HG03521 (cell line): ENCODE data around the gene PCDHA3.
"Not testable (repeated sequence)": the region's sequence is repeated elsewhere in the genome, so short reads cannot be mapped to it uniquely, and the experiment has no call there.

Experiments
- ATAC-seq: cut with Tn5 transposase; IDR thresholded peaks from one replicate; pipeline ENCODE4 v1.9.1; 2021; ENCODE audit warnings: mild to moderate bottlenecking, moderate library complexity; ENCODE audit not compliant: unreplicated experiment

The PCDHA3 gene

DNA sequence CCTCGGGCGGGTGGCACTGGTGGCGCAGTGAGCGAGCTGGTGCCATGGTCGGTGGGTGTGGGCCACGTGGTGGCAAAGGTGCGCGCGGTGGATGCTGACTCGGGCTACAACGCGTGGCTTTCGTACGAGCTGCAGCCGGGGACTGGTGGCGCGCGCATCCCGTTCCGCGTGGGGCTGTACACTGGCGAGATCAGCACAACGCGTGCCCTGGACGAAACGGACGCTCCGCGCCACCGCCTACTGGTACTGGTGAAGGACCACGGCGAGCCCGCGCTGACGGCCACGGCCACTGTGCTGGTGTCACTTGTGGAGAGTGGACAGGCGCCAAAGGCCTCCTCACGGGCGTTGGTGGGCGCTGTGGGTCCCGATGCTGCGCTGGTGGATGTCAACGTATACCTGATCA, 8.0 kb downstream of the PCDHA3 start:
- ATAC-seq = no peak

DNA sequence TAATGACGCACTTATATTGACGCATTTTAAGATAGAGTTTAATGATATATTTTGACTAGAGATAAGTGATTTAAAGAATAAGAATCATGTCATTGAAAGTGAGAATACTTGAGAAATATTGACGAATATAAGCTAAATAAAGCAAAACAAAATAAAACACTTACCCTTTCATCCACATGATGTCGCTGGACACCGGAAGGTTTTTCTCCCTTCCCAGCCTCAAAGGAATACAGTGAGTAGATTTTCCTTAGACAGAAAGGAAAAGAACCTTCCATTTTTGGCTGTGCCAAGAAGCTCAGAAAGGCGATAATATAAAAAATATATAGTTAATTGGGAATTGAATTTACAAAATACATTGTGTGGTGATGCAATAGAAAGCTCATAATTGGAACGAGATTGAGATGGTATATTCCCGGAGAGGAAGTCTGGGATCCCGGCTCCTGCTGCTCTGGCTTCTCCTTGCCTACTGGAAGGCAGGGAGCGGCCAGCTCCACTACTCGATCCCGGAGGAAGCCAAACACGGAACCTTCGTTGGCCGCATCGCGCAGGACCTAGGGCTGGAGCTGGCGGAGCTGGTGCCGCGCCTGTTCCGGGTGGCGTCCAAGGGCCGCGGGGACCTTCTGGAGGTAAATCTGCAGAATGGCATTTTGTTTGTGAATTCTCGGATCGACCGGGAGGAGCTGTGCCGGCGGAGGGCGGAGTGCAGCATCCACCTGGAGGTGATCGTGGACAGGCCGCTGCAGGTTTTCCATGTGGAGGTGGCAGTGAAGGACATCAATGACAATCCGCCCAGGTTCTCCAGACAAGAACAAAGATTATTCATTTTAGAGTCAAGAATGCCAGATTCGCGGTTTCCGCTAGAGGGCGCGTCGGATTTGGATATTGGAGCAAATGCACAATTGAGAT, 20.8 kb downstream of the PCDHA3 start, which contains the start of gene PCDHA5:
PCDHA5 (plus strand) TSS at position 239 of the 906 bp plus-strand sequence.
- no peak for ATAC-seq

DNA sequence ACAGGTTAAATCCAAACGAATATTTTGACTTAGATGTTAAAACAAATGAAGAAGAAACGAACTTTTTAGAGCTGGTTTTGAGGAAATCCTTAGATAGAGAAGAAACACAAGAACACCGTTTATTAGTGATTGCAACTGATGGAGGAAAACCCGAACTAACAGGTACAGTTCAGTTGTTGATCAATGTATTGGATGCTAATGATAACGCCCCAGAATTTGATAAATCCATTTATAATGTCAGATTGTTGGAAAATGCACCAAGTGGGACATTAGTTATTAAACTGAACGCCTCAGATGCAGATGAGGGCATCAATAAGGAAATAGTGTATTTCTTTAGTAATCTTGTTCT, 21.4 kb downstream of the PCDHA3 start:
- ATAC-seq = no peak

DNA sequence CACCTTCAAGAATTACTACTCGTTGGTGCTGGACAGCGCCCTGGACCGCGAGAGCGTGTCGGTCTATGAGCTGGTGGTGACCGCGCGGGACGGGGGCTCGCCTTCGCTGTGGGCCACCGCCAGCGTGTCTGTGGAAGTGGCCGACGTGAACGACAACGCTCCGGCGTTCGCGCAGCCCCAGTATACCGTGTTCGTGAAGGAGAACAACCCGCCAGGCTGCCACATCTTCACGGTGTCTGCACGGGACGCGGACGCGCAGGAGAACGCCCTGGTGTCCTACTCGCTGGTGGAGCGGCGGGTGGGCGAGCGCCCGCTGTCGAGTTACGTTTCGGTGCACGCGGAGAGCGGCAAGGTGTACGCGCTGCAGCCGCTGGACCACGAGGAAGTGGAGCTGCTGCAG, 22.1 kb downstream of the PCDHA3 start:
- not testable (repeated sequence) for ATAC-seq

DNA sequence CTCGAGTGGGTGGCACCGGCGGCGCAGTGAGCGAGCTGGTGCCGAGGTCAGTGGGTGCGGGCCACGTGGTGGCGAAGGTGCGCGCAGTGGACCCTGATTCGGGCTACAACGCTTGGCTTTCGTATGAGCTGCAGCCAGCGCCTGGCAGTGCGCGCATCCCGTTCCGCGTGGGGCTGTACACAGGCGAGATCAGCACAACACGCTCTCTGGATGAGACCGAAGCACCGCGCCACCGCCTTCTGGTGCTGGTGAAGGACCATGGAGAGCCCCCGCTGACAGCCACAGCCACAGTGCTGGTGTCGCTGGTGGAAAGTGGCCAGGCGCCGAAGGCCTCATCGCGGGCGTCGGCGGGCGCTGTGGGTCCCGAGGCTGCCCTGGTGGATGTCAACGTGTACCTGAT, 22.6 kb downstream of the PCDHA3 start:
- ATAC-seq = no peak

DNA sequence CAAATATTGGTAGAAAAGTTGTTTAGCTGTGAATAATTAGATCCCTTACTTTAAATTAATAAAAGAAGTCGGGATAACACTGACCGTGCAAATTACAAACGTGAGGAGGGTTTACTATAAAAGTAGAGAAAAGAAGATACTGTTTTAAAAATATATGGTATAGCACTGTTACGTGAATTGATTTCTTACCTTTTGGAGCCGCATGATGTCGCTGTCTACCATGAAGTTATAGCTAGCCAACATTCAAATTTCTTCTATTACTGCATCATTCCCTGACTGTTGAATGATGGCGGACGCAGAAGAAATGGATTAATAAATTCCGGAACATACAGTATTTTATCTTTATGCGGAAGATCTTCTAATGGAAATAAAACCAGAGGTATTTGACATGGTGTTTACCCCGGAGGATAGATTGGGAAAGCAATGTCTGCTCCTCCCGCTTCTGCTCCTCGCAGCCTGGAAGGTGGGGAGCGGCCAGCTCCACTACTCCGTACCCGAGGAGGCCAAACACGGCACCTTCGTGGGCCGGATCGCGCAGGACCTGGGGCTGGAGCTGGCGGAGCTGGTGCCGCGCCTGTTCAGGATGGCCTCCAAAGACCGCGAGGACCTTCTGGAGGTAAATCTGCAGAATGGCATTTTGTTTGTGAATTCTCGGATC, 27.0 kb downstream of the PCDHA3 start, which contains the start of gene PCDHA6:
PCDHA6 (plus strand) TSS at position 257 of the 658 bp plus-strand sequence; CDS start at position 389, 132 bp downstream.
- no peak for ATAC-seq

DNA sequence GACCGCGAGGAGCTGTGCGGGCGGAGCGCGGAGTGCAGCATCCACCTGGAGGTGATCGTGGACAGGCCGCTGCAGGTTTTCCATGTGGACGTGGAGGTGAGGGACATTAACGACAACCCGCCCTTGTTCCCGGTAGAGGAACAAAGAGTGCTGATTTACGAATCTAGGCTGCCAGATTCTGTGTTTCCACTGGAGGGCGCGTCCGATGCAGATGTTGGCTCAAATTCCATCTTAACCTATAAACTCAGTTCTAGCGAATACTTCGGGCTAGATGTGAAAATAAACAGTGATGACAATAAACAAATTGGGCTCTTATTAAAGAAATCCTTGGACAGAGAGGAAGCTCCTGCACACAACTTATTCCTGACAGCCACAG, 27.5 kb downstream of the PCDHA3 start:
- ATAC-seq = no peak

DNA sequence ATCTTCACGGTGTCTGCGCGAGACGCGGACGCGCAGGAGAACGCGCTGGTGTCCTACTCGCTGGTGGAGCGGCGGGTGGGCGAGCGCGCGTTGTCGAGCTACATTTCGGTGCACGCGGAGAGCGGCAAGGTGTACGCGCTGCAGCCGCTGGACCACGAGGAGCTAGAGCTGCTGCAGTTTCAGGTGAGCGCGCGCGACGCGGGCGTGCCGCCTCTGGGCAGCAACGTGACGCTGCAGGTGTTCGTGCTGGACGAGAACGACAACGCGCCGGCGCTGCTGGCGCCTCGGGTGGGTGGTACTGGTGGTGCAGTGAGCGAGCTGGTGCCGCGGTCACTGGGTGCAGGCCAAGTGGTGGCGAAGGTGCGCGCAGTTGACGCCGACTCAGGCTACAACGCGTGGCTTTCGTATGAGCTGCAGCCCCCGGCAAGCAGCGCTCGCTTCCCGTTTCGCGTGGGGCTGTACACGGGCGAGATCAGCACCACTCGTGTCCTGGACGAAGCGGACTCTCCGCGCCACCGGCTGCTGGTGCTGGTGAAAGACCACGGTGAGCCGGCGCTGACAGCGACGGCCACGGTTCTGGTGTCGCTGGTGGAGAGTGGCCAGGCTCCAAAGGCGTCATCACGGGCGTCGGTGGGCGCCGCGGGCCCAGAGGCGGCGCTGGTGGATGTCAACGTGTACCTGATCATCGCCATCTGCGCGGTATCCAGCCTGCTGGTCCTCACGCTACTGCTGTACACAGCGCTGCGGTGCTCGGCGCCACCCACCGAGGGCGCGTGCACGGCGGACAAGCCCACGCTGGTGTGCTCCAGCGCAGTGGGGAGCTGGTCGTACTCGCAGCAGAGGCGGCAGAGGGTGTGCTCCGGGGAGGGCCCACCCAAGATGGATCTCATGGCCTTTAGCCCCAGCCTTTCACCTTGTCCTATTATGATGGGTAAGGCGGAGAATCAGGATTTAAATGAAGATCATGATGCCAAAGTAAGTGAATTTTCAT, 28.9 kb downstream of the PCDHA3 start:
- ATAC-seq = not testable (repeated sequence)

DNA sequence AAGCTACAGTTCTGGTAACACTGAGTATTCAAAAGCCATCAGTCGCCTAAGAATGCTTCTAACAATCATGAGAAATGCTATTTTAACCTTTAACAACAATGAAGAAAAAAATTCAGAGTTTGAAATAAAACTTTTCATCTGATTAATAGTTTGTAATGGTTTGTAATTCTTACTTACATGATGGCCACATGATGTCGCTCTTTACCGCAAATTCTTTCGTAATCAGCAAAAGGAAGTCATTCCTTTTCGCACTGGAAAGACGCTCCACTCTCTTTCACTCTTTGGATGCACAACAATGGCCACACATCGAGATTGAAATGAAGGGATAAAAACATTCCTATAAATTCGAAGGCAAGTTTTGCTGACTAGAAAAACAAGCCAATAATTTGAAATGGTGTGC, 33.1 kb downstream of the PCDHA3 start, which contains the start of gene PCDHA7:
PCDHA7 (plus strand) TSS at position 277 of the 400 bp plus-strand sequence; CDS start at position 392, 115 bp downstream.
- no peak for ATAC-seq

DNA sequence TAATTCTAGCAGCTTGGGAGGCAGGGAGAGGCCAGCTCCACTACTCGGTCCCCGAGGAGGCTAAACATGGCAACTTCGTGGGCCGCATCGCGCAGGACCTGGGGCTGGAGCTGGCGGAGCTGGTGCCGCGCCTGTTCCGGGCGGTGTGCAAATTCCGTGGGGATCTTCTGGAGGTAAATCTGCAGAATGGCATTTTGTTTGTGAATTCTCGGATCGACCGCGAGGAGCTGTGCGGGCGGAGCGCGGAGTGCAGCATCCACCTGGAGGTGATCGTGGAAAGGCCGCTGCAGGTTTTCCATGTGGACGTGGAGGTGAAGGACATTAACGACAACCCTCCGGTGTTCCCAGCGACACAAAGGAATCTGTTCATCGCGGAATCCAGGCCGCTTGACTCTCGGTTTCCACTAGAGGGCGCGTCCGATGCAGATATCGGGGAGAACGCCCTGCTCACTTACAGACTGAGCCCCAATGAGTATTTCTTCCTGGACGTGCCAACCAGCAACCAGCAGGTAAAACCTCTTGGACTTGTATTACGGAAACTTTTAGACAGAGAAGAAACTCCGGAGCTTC, 33.7 kb downstream of the PCDHA3 start:
- ATAC-seq = not testable (repeated sequence)

DNA sequence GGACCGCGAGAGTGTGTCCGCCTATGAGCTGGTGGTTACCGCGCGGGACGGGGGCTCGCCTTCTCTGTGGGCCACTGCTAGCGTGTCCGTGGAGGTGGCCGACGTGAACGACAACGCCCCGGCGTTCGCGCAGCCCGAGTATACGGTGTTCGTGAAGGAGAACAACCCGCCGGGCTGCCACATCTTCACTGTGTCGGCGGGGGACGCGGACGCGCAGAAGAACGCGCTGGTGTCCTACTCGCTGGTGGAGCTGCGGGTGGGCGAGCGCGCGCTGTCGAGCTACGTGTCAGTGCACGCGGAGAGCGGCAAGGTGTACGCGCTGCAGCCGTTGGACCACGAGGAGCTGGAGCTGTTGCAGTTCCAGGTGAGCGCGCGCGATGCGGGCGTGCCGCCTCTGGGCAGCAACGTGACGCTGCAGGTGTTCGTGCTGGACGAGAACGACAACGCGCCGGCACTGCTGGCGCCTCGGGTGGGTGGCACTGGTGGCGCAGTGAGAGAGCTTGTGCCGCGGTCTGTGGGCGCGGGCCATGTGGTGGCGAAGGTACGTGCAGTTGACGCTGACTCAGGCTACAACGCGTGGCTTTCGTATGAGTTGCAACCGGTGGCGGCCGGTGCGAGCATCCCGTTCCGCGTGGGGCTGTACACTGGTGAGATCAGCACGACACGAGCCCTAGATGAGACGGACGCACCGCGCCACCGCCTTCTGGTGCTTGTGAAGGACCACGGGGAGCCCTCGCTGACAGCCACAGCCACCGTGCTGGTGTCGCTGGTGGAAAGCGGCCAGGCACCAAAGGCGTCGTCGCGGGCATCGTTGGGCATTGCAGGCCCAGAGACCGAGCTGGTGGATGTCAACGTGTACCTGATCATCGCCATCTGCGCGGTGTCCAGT, 35.0 kb downstream of the PCDHA3 start:
- no peak for ATAC-seq

DNA sequence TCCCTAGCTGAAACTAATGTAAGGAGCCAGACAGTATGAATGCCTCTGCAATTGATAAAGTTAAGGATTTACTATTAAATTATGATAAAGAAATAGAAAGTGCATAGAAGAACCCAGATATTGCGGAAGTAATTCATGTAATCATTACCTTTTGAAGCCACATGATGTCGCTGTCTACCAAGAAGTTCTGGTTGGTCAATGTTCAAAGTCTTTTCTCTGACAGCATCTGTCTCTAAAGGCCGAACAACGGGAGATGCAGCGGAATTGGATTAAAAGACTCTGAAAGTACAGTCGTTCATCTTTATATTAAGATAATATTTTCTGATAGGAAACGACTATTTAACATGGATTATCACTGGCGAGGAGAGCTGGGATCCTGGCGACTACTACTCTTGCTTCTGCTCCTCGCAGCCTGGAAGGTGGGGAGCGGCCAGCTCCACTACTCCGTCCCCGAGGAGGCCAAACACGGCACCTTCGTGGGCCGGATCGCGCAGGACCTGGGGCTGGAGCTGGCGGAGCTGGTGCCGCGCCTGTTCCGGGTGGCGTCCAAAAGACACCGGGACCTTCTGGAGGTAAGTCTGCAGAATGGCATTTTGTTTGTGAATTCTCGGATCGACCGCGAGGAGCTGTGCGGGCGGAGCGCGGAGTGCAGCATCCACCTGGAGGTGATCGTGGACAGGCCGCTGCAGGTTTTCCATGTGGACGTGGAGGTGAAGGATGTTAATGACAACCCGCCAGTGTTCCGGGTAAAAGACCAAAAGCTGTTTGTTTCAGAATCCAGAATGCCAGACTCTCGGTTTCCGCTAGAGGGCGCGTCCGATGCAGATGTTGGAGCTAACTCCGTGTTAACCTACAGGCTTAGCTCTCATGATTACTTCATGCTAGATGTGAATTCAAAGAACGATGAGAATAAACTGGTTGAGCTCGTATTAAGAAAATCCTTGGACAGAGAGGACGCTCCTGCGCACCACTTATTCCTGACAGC, 40.4 kb downstream of the PCDHA3 start, which contains the start of gene PCDHA8:
PCDHA8 (plus strand) TSS at position 210 of the 985 bp plus-strand sequence; CDS start at position 345, 135 bp downstream.
- ATAC-seq = no peak

DNA sequence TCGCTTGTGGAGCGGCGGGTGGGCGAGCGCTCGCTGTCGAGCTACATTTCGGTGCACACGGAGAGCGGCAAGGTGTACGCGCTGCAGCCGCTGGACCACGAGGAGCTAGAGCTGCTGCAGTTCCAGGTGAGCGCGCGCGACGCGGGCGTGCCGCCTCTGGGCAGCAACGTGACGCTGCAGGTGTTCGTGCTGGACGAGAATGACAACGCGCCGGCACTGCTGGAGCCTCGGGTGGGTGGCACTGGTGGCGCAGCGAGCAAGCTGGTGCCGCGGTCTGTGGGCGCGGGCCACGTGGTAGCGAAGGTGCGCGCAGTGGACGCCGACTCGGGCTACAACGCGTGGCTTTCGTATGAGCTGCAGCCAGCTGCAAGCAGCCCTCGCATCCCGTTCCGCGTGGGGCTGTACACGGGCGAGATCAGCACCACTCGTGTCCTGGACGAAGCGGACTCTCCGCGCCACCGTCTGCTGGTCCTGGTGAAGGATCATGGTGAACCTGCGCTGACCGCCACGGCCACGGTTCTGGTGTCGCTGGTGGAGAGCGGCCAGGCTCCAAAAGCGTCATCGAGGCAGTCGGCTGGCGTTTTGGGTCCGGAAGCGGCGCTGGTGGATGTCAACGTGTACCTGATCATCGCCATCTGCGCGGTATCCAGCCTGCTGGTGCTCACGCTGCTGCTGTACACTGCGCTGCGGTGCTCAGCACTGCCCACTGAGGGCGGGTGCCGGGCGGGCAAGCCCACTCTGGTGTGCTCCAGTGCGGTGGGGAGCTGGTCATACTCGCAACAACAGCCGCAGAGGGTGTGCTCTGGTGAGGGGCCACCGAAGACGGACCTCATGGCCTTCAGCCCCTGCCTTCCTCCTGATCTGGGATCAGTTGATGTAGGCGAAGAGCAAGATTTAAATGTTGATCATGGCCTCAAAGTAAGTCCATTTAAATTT, 42.2 kb downstream of the PCDHA3 start:
- ATAC-seq = no peak

DNA sequence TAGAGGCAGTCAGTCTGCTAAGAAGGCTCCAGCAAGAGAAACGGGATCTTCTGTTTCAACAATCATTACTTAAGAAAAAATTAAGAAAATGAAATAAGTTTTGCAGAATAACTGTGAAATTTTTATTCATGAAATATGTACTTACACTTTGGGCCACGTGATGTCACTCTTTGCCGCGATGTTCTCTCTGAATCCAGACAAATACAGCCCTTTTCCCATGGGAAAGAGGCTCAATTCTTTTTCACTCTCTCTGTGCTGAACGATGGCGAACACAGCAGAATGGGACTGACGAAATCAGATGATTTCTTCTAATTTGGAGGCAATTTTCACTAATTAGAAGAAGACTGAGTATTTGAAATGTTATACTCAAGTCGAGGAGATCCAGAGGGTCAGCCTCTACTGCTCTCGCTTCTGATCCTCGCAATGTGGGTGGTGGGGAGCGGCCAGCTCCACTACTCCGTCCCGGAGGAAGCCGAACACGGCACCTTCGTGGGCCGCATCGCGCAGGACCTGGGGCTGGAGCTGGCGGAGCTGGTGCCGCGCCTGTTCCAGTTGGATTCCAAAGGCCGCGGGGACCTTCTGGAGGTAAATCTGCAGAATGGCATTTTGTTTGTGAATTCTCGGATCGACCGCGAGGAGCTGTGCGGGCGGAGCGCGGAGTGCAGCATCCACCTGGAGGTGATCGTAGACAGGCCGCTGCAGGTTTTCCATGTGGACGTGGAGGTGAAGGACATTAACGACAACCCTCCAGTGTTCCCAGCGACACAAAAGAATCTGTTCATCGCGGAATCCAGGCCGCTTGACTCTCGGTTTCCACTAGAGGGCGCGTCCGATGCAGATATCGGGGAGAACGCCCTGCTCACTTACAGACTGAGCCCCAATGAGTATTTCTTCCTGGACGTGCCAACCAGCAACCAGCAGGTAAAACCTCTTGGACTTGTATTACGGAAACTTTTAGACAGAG, 47.6 kb downstream of the PCDHA3 start, which contains the start of gene PCDHA9:
PCDHA9 (plus strand) TSS at position 244 of the 964 bp plus-strand sequence; CDS start at position 358, 114 bp downstream.
- ATAC-seq = not testable (repeated sequence)

DNA sequence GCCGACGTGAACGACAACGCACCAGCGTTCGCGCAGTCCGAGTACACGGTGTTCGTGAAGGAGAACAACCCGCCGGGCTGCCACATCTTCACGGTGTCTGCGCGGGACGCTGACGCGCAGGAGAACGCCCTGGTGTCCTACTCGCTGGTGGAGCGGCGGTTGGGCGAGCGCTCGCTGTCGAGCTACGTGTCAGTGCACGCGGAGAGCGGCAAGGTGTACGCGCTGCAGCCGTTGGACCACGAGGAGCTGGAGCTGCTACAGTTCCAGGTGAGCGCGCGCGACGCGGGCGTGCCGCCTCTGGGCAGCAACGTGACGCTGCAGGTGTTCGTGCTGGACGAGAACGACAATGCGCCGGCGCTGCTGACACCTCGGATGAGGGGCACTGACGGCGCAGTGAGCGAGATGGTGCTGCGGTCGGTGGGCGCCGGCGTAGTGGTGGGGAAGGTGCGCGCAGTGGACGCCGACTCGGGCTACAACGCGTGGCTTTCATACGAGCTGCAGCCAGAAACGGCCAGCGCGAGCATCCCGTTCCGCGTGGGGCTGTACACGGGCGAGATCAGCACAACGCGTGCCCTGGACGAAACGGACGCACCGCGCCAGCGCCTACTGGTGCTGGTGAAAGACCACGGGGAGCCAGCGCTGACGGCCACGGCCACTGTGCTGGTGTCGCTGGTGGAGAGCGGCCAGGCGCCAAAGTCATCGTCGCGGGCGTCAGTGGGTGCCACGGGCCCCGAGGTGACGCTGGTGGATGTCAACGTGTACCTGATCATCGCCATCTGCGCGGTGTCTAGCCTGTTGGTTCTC, 49.2 kb downstream of the PCDHA3 start:
- ATAC-seq = not testable (repeated sequence)
